ENCODE results near the gene RHCE.
"Not testable (repeated sequence)": the region's sequence is repeated elsewhere in the genome, so short reads cannot be mapped to it uniquely, and the experiment has no call there.

GRCh38 chr1:25420715-25421114 is at the start of gene RHCE:
- TF ChIP-seq, protein P1, sequence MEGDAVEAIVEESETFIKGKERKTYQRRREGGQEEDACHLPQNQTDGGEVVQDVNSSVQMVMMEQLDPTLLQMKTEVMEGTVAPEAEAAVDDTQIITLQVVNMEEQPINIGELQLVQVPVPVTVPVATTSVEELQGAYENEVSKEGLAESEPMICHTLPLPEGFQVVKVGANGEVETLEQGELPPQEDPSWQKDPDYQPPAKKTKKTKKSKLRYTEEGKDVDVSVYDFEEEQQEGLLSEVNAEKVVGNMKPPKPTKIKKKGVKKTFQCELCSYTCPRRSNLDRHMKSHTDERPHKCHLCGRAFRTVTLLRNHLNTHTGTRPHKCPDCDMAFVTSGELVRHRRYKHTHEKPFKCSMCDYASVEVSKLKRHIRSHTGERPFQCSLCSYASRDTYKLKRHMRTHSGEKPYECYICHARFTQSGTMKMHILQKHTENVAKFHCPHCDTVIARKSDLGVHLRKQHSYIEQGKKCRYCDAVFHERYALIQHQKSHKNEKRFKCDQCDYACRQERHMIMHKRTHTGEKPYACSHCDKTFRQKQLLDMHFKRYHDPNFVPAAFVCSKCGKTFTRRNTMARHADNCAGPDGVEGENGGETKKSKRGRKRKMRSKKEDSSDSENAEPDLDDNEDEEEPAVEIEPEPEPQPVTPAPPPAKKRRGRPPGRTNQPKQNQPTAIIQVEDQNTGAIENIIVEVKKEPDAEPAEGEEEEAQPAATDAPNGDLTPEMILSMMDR (conservative IDR thresholded peaks at IDR 0.05; ENCODE audit: low read depth in 2 of 2) = not testable (repeated sequence)
- not testable (repeated sequence) for TF ChIP-seq POLR2AphosphoS5 (IDR thresholded peaks at IDR 0.05; ENCODE audit: low read depth); STAT1 (IDR thresholded peaks at IDR 0.05; ENCODE audit: unreplicated experiment); EZH2 (IDR thresholded peaks at IDR 0.05; ENCODE audit: low read depth, unreplicated experiment); REST (IDR thresholded peaks at IDR 0.05; ENCODE audit: unreplicated experiment); CREB1 (CRISPR knock-in tag; IDR thresholded peaks at IDR 0.05; ENCODE audit: low read depth); JUNB (IDR thresholded peaks at IDR 0.05; ENCODE audit: unreplicated experiment); EZH2phosphoT487 (IDR thresholded peaks at IDR 0.05; ENCODE audit: unreplicated experiment)
